LHCN-M2 (cell line): ENCODE data around the gene B9D1. TPM values are rescaled to one million over a fixed set of nuclear protein-coding genes. Genes with fewer than 3 reads are reported as not detected.

Source experiments
- DNase-seq: peaks from one replicate; pipeline ENCODE4 v3.0.0-alpha.2; 2012; ENCODE audit warnings: low read depth
- total RNA-seq: library from RNA; depleted of rRNA; stranded (reverse); fragments of >200 nt; gene quantifications from 2 replicates; pipeline ENCODE4 v1.2.3, GENCODE V29; 2014

Gene B9D1
- total RNA-seq, 1 experiment from 2014 or later: 37.9 TPM

GRCh38 chr17:19338031-19338990 is 24.2 kb downstream of the B9D1 start:
- DNase-seq: peak; percentile 41

GRCh38 chr17:19337712-19338023 is 24.9 kb downstream of the B9D1 start:
- DNase-seq: no peak

- no peak for DNase-seq
Observed at GRCh38 chr17:19336938-19337711, 25.4 kb downstream of the B9D1 start.

GRCh38 chr17:19335951-19336631 is 26.4 kb downstream of the B9D1 start:
- DNase-seq: no peak

GRCh38 chr17:19334331-19334730 is 28.2 kb downstream of the B9D1 start:
- DNase-seq: no peak

GRCh38 chr17:19333736-19334290 is 28.7 kb downstream of the B9D1 start:
- DNase-seq: no peak

GRCh38 chr17:19333132-19333440 is 29.4 kb downstream of the B9D1 start:
- no peak for DNase-seq

- DNase-seq: no peak
Observed at GRCh38 chr17:19332371-19333131, 30.0 kb downstream of the B9D1 start.

- no peak for DNase-seq
Observed at GRCh38 chr17:19331543-19332245, 30.8 kb downstream of the B9D1 start.

- DNase-seq: peak; percentile 80
Observed at GRCh38 chr17:19331134-19331533, 31.4 kb downstream of the B9D1 start.

- no peak for DNase-seq
Observed at GRCh38 chr17:19330271-19330670, 32.3 kb downstream of the B9D1 start.

GRCh38 chr17:19329839-19330238 is 32.7 kb downstream of the B9D1 start:
- DNase-seq: no peak

GRCh38 chr17:19329136-19329535 is 33.4 kb downstream of the B9D1 start:
- no peak for DNase-seq

GRCh38 chr17:19328441-19329061 is 34.0 kb downstream of the B9D1 start:
- no peak for DNase-seq

GRCh38 chr17:19327031-19327783 is 35.3 kb downstream of the B9D1 start:
- DNase-seq: peak; percentile 93

GRCh38 chr17:19325542-19325941 is 37.0 kb downstream of the B9D1 start:
- DNase-seq: no peak

- DNase-seq: no peak
Observed at GRCh38 chr17:19322861-19323260, 39.7 kb downstream of the B9D1 start.

- no peak for DNase-seq
Observed at GRCh38 chr17:19322129-19322505, 40.4 kb downstream of the B9D1 start.

- no peak for DNase-seq
Observed at GRCh38 chr17:19321481-19322128, 40.9 kb downstream of the B9D1 start.
